Activated CD4-positive, CD25-positive, alpha-beta regulatory T cell treated with anti-CD3 and anti-CD28 coated beads, Interleukin-2, amount 50 U/mL, for 16 hours (primary cell): ENCODE data around the gene DIAPH3.

ENCODE experiments used
- DNase-seq: peaks from one replicate; pipeline ENCODE4 v3.0.0-alpha.2; 2020; ENCODE audit warnings: low read depth, low spot score

DIAPH3 gene

GRCh38 chr13:59873856-59874255 lies 289.9 kb downstream of the DIAPH3 start:
- DNase-seq = no peak

- DNase-seq = no peak
These were observed 290.4 kb downstream of the DIAPH3 start for GRCh38 chr13:59873309-59873708.

GRCh38 chr13:59867867-59868266 lies 295.9 kb downstream of the DIAPH3 start:
- DNase-seq = no peak

- DNase-seq = no peak
These were observed 298.3 kb downstream of the DIAPH3 start for GRCh38 chr13:59865398-59865797.

- no peak for DNase-seq
These were observed 300.1 kb downstream of the DIAPH3 start for GRCh38 chr13:59863621-59864020.

- no peak for DNase-seq
These were observed 302.1 kb downstream of the DIAPH3 start for GRCh38 chr13:59861676-59862075.

GRCh38 chr13:59856281-59856810 lies 307.4 kb downstream of the DIAPH3 start:
- DNase-seq = no peak

GRCh38 chr13:59846845-59847620 lies 316.7 kb downstream of the DIAPH3 start:
- DNase-seq = no peak

- no peak for DNase-seq
These were observed 320.7 kb downstream of the DIAPH3 start for GRCh38 chr13:59843040-59843439.

- no peak for DNase-seq
These were observed 321.2 kb downstream of the DIAPH3 start for GRCh38 chr13:59842507-59842906.

GRCh38 chr13:59839186-59839585 lies 324.5 kb downstream of the DIAPH3 start:
- DNase-seq = no peak

GRCh38 chr13:59837101-59837500 lies 326.6 kb downstream of the DIAPH3 start:
- DNase-seq = no peak

- no peak for DNase-seq
These were observed 328.2 kb downstream of the DIAPH3 start for GRCh38 chr13:59835569-59835968.

GRCh38 chr13:59834801-59835200 lies 328.9 kb downstream of the DIAPH3 start:
- no peak for DNase-seq

GRCh38 chr13:59829690-59830089 lies 334.0 kb downstream of the DIAPH3 start:
- DNase-seq = no peak

GRCh38 chr13:59823486-59823885 lies 340.2 kb downstream of the DIAPH3 start:
- DNase-seq = no peak

- no peak for DNase-seq
These were observed 354.2 kb downstream of the DIAPH3 start for GRCh38 chr13:59809564-59809963.

- DNase-seq = no peak
These were observed 356.9 kb downstream of the DIAPH3 start for GRCh38 chr13:59806801-59807200.

- DNase-seq = no peak
These were observed 362.4 kb downstream of the DIAPH3 start for GRCh38 chr13:59801107-59801880.

- DNase-seq = no peak
These were observed 370.6 kb downstream of the DIAPH3 start for GRCh38 chr13:59793107-59793506.

GRCh38 chr13:59790626-59791025 lies 373.1 kb downstream of the DIAPH3 start:
- DNase-seq = no peak

GRCh38 chr13:59789558-59789957 lies 374.2 kb downstream of the DIAPH3 start:
- no peak for DNase-seq

- no peak for DNase-seq
These were observed 376.0 kb downstream of the DIAPH3 start for GRCh38 chr13:59787679-59788078.
